Natural killer cell treated with Interleukin-12 subunit alpha and Interleukin-12 subunit beta and Interleukin-15 and Interleukin-18, amount 100 ng/mL, for 72 hours (primary cell): Measurements from ENCODE around the gene TPM3. TPM values are rescaled to one million over a fixed set of nuclear protein-coding genes. Genes with fewer than 3 reads are reported as not detected.
"Not testable (repeated sequence)": the region's sequence is repeated elsewhere in the genome, so short reads cannot be mapped to it uniquely, and the experiment has no call there.

Experiments used
- ATAC-seq, 2 donors: fragments of 150-1000 bp; cut with Tn5 transposase in 1 of 2; sonication (Bioruptor Pico), chemical (Tn5 transposase) in 1 of 2; 2 replicates each; pipeline ENCODE4 v1.10.0; 2021
- DNase-seq: peaks from one replicate; pipeline ENCODE4 v3.0.0; 2022; ENCODE audit warnings: low spot score
- H3K27ac Mint-ChIP-seq, 2 donors: 1 replicate in 1 of 2; 2 replicates in 1 of 2; pipeline ENCODE4 v1.8.0; 2022; ENCODE audit warnings: mixed read lengths in 2 of 2, mild to moderate bottlenecking in 1 of 2, moderate library complexity in 1 of 2
- H3K27me3 Mint-ChIP-seq, 2 donors: 1 replicate in 1 of 2; 2 replicates in 1 of 2; pipeline ENCODE4 v1.8.0; 2022; ENCODE audit warnings: mixed read lengths in 2 of 2
- H3K36me3 Mint-ChIP-seq: one replicate; pipeline ENCODE4 v1.8.0; 2022; ENCODE audit warnings: mixed read lengths
- H3K4me1 Mint-ChIP-seq, 2 donors: 1 replicate in 1 of 2; 2 replicates in 1 of 2; pipeline ENCODE4 v1.8.0; 2022; ENCODE audit warnings: low read depth in 2 of 2, mixed read lengths in 2 of 2, mild to moderate bottlenecking in 1 of 2
- H3K4me3 Mint-ChIP-seq: one replicate; pipeline ENCODE4 v1.8.0; 2022; ENCODE audit warnings: mixed read lengths
- H3K9me3 Mint-ChIP-seq: 2 replicates; pipeline ENCODE4 v1.8.0; 2022; ENCODE audit warnings: mixed read lengths
- total RNA-seq, 2 donors: library from RNA; stranded (reverse); gene quantifications; one replicate each; pipeline ENCODE4 v1.2.3, GENCODE V29; 2022

Gene TPM3
- total RNA-seq, 2 donors from 2014 or later, result 495 to 662 TPM

- Mint-ChIP-seq H3K9me3 (no peaks in the 10 kb centered on the region), H3K4me1 (peaks cover 40 to 57% of the 10 kb centered on the region in 2 donors), H3K36me3 (peaks cover 26% of the 10 kb centered on the region), H3K4me3 (peak within 1 kb of the TSS; percentile 90), H3K27me3 (no peaks in the 10 kb centered on the region), H3K27ac (peak within 1 kb of the TSS; percentile 86 to 88)
- ATAC-seq (peak; percentile 97 to 98), DNase-seq (peak; percentile 99)
Observed at GRCh38 chr1:154220071-154220969, 28.4 kb upstream of the TPM3 start, which contains the start of gene UBAP2L. TSS of gene UBAP2L (plus strand) at chr1:154220955. CDS start at chr1:154225124, 4,169 bp downstream.

GRCh38 chr1:154219541-154219940 lies 27.6 kb upstream of the TPM3 start:
- no peaks in the 10 kb centered on the region for H3K27me3 Mint-ChIP-seq
- peaks cover 26% of the 10 kb centered on the region for H3K36me3 Mint-ChIP-seq
- H3K9me3 Mint-ChIP-seq, result no peaks in the 10 kb centered on the region
- H3K27ac Mint-ChIP-seq, result peak overlapping the region; percentile 86 to 88
- ATAC-seq, result no peak
- H3K4me1 Mint-ChIP-seq, result peaks cover 40 to 53% of the 10 kb centered on the region in 2 donors
- DNase-seq, result no peak
- peak overlapping the region; percentile 90 for H3K4me3 Mint-ChIP-seq

- H3K4me3 Mint-ChIP-seq, result peak overlapping the region; percentile 90
- ATAC-seq (no peak), DNase-seq (no peak)
- no peaks in the 10 kb centered on the region for H3K9me3 Mint-ChIP-seq
- peak overlapping the region; percentile 86 to 88 for H3K27ac Mint-ChIP-seq
- peaks cover 26% of the 10 kb centered on the region for H3K36me3 Mint-ChIP-seq
- H3K4me1 Mint-ChIP-seq, result peaks cover 40 to 46% of the 10 kb centered on the region in 2 donors
- no peaks in the 10 kb centered on the region for H3K27me3 Mint-ChIP-seq
Observed at GRCh38 chr1:154218545-154218944, 26.6 kb upstream of the TPM3 start.

GRCh38 chr1:154213274-154213673 lies 21.4 kb upstream of the TPM3 start:
- ATAC-seq, result peak; percentile 76 to 87
- peak overlapping the region in 1 of 2 donors; percentile 64 for H3K27ac Mint-ChIP-seq
- no peak for DNase-seq
- no peak overlapping the region for H3K4me3 Mint-ChIP-seq
- H3K36me3 Mint-ChIP-seq, result peaks cover 9% of the 10 kb centered on the region
- H3K9me3 Mint-ChIP-seq, result no peaks in the 10 kb centered on the region
- peaks cover 16 to 20% of the 10 kb centered on the region in 2 donors for H3K4me1 Mint-ChIP-seq
- H3K27me3 Mint-ChIP-seq, result no peaks in the 10 kb centered on the region

GRCh38 chr1:154212083-154212482 lies 20.2 kb upstream of the TPM3 start:
- Mint-ChIP-seq H3K27ac (peak overlapping the region in 1 of 2 donors; percentile 29), H3K4me3 (no peak overlapping the region), H3K27me3 (no peaks in the 10 kb centered on the region), H3K36me3 (peaks cover 6% of the 10 kb centered on the region), H3K4me1 (peaks cover 14 to 16% of the 10 kb centered on the region in 2 donors), H3K9me3 (no peaks in the 10 kb centered on the region)
- DNase-seq, result no peak
- no peak for ATAC-seq

- DNase-seq (no peak), ATAC-seq (peak; percentile 50 to 76)
- H3K27ac Mint-ChIP-seq, result peak overlapping the region; percentile 56 to 74
- H3K4me3 Mint-ChIP-seq, result peak overlapping the region; percentile 23
- H3K27me3 Mint-ChIP-seq, result no peaks in the 10 kb centered on the region
- no peaks in the 10 kb centered on the region for H3K9me3 Mint-ChIP-seq
- peaks cover 6% of the 10 kb centered on the region for H3K36me3 Mint-ChIP-seq
- peaks cover 13 to 17% of the 10 kb centered on the region in 2 donors for H3K4me1 Mint-ChIP-seq
Observed at GRCh38 chr1:154208677-154209388, 16.9 kb upstream of the TPM3 start.

GRCh38 chr1:154207262-154207661 lies 15.4 kb upstream of the TPM3 start:
- no peak for ATAC-seq
- peaks cover 4% of the 10 kb centered on the region for H3K36me3 Mint-ChIP-seq
- peaks cover 12 to 13% of the 10 kb centered on the region in 2 donors for H3K4me1 Mint-ChIP-seq
- no peak overlapping the region for H3K4me3 Mint-ChIP-seq
- peak overlapping the region in 1 of 2 donors; percentile 82 for H3K27ac Mint-ChIP-seq
- H3K9me3 Mint-ChIP-seq, result no peaks in the 10 kb centered on the region
- no peaks in the 10 kb centered on the region for H3K27me3 Mint-ChIP-seq
- no peak for DNase-seq

- Mint-ChIP-seq H3K4me3 (no peak within 1 kb of the TSS), H3K36me3 (no peaks in the 10 kb centered on the region), H3K27ac (peak within 1 kb of the TSS; percentile 55 to 82), H3K27me3 (no peaks in the 10 kb centered on the region), H3K9me3 (no peaks in the 10 kb centered on the region), H3K4me1 (peaks cover 8 to 13% of the 10 kb centered on the region in 2 donors)
- DNase-seq (no peak), ATAC-seq (peak in 1 of 2 donors; percentile 67)
Observed at GRCh38 chr1:154206196-154206595, 14.3 kb upstream of the TPM3 start, which contains the start of gene CFAP141. TSS of gene CFAP141 (minus strand) at chr1:154206333. CDS start at chr1:154206307, 26 bp downstream.

GRCh38 chr1:154205778-154206177 lies 13.9 kb upstream of the TPM3 start:
- not testable (repeated sequence) for DNase-seq, H3K4me3 Mint-ChIP-seq, H3K36me3 Mint-ChIP-seq, ATAC-seq, H3K9me3 Mint-ChIP-seq, H3K27me3 Mint-ChIP-seq
- Mint-ChIP-seq H3K27ac (peak overlapping the region; percentile 48 to 55), H3K4me1 (peaks cover 8 to 13% of the 10 kb centered on the region in 2 donors)

- ATAC-seq (no peak), DNase-seq (no peak)
- no peaks in the 10 kb centered on the region for H3K9me3 Mint-ChIP-seq
- H3K4me1 Mint-ChIP-seq, result no peaks in the 10 kb centered on the region
- peaks cover 7 to 8% of the 10 kb centered on the region in 2 donors for H3K27me3 Mint-ChIP-seq
- no peak overlapping the region for H3K27ac Mint-ChIP-seq
- no peak overlapping the region for H3K4me3 Mint-ChIP-seq
- no peaks in the 10 kb centered on the region for H3K36me3 Mint-ChIP-seq
Observed at GRCh38 chr1:154199563-154199879, 7.6 kb upstream of the TPM3 start.

- Mint-ChIP-seq H3K27ac (no peak overlapping the region), H3K36me3 (no peaks in the 10 kb centered on the region), H3K4me3 (no peak overlapping the region), H3K4me1 (no peaks in the 10 kb centered on the region), H3K27me3 (peaks cover 10 to 11% of the 10 kb centered on the region in 2 donors), H3K9me3 (no peaks in the 10 kb centered on the region)
- ATAC-seq, result no peak
- no peak for DNase-seq
Observed at GRCh38 chr1:154198756-154199562, 7.1 kb upstream of the TPM3 start.

- Mint-ChIP-seq H3K4me3 (no peak overlapping the region), H3K4me1 (no peaks in the 10 kb centered on the region), H3K27me3 (peaks cover 26 to 30% of the 10 kb centered on the region in 2 donors), H3K9me3 (no peaks in the 10 kb centered on the region), H3K36me3 (no peaks in the 10 kb centered on the region), H3K27ac (no peak overlapping the region)
- ATAC-seq, result no peak
- no peak for DNase-seq
Observed at GRCh38 chr1:154193821-154194220, 1.9 kb upstream of the TPM3 start.

- DNase-seq (no peak), ATAC-seq (no peak)
- Mint-ChIP-seq H3K9me3 (no peaks in the 10 kb centered on the region), H3K36me3 (no peaks in the 10 kb centered on the region), H3K4me3 (no peak overlapping the region), H3K27me3 (peaks cover 26 to 30% of the 10 kb centered on the region in 2 donors), H3K27ac (no peak overlapping the region), H3K4me1 (no peaks in the 10 kb centered on the region)
Observed at GRCh38 chr1:154192476-154192875, 576 bp upstream of the TPM3 start.
